Transverse colon (tissue), 3 donors: Measurements from ENCODE around the gene CYTH3.

Experiments used
- CTCF ChIP-seq, 5 experiments: fragments of 200-600 bp in 3 of 5; fragments of 450-650 bp in 2 of 5; sonication (generic) in 3 of 5; IDR thresholded peaks; 1 replicate in 2 of 5; 2 replicates in 3 of 5; pipeline ENCODE4 v1.5.1; 2016 to 2017; ENCODE audit warnings: antibody characterized with exemption in 5 of 5, inconsistent platforms in 3 of 5, mild to moderate bottlenecking in 2 of 5, moderate library complexity in 1 of 5
- POLR2A ChIP-seq: fragments of 450-650 bp; IDR thresholded peaks from one replicate; pipeline ENCODE4 v1.6.1; 2016; ENCODE audit warnings: antibody characterized with exemption, mild to moderate bottlenecking, moderate library complexity

GRCh38 chr7:6274743-6275142 lies 2.3 kb upstream of the CYTH3 start:
- TF ChIP-seq POLR2A, result no peak
- TF ChIP-seq CTCF (IDR thresholded peaks at IDR 0.05), result no peak
